Smooth muscle cell (in vitro differentiated cells): ENCODE data around the gene MARS1. TPM values are rescaled to one million over a fixed set of nuclear protein-coding genes. Genes with fewer than 3 reads are reported as not detected.

Experiments
- DNase-seq: peaks from one replicate; lab custom pipeline; 2025; ENCODE audit not compliant: unreplicated experiment; lab: John Stamatoyannopoulos, UW
- H2AFZ ChIP-seq: fragments of 200-600 bp; sonication (generic); 2 replicates; pipeline ENCODE4 v1.6.0; 2016; ENCODE audit warnings: antibody characterized with exemption, low read depth, mild to moderate bottlenecking
- H3F3A ChIP-seq: fragments of 200-600 bp; sonication (generic); 2 replicates; pipeline ENCODE4 v1.6.0; 2017; ENCODE audit warnings: antibody characterized with exemption, low read depth
- H3K27ac ChIP-seq: fragments of 200-600 bp; sonication (generic); 2 replicates; pipeline ENCODE4 v1.5.1; 2016; ENCODE audit warnings: low read depth, mild to moderate bottlenecking
- H3K27me3 ChIP-seq: fragments of 200-600 bp; sonication (generic); 2 replicates; pipeline ENCODE4 v1.6.1; 2016; ENCODE audit warnings: low read depth, mild to moderate bottlenecking
- H3K36me3 ChIP-seq: fragments of 200-600 bp; sonication (generic); 2 replicates; pipeline ENCODE4 v1.5.1; 2016; ENCODE audit warnings: low read depth
- H3K4me1 ChIP-seq: fragments of 200-600 bp; sonication (generic); 2 replicates; pipeline ENCODE4 v1.5.1; 2016; ENCODE audit warnings: low read depth
- H3K4me2 ChIP-seq: fragments of 200-600 bp; sonication (generic); 2 replicates; pipeline ENCODE4 v1.6.0; 2016; ENCODE audit warnings: mild to moderate bottlenecking
- H3K4me3 ChIP-seq: fragments of 200-600 bp; sonication (generic); 2 replicates; pipeline ENCODE4 v1.5.1; 2016; ENCODE audit warnings: mild to moderate bottlenecking
- H3K79me2 ChIP-seq: fragments of 200-600 bp; sonication (generic); 2 replicates; pipeline ENCODE4 v1.6.0; 2016; ENCODE audit warnings: low read depth, mild to moderate bottlenecking
- H3K9ac ChIP-seq: fragments of 200-600 bp; sonication (generic); 2 replicates; pipeline ENCODE4 v1.6.0; 2016; ENCODE audit warnings: low read depth
- H3K9me3 ChIP-seq: fragments of 200-600 bp; sonication (generic); replicated peaks from 2 replicates; pipeline ENCODE4 v1.5.1; 2016; ENCODE audit warnings: low read depth
- H4K20me1 ChIP-seq: fragments of 200-600 bp; sonication (generic); 2 replicates; pipeline ENCODE4 v1.6.0; 2016; ENCODE audit warnings: low read depth
- WGBS: methylation state at CpG from one replicate; pipeline ENCODE4 v1.1.7; 2016; ENCODE audit warnings: low lambda C conversion rate; 5-methylcytosine and 5-hydroxymethylcytosine counted together
- polyA plus RNA-seq: library from polyadenylated mRNA; unstranded; fragments of >200 nt; fragmentation: Nextera tagmentation; extraction: Ambion mirVana; gene quantifications from 2 replicates; pipeline ENCODE4 v1.2.1, GENCODE V29; 2016
- total RNA-seq: library from RNA; depleted of rRNA; stranded (reverse); fragments of >200 nt; gene quantifications from 2 replicates; pipeline ENCODE4 v1.2.3, GENCODE V29; 2014
- TF ChIP-seq, protein P1 (sequence below): fragments of 200-600 bp; sonication (generic); IDR thresholded peaks from 2 replicates; pipeline ENCODE4 v1.5.1; 2017; ENCODE audit warnings: borderline replicate concordance, mild to moderate bottlenecking, antibody characterized with exemption; ENCODE audit not compliant: insufficient read depth, poor library complexity, severe bottlenecking

Gene MARS1
- total and polyA plus RNA-seq, 2 experiments from 2014 or later, result 186 to 192 TPM

DNA sequence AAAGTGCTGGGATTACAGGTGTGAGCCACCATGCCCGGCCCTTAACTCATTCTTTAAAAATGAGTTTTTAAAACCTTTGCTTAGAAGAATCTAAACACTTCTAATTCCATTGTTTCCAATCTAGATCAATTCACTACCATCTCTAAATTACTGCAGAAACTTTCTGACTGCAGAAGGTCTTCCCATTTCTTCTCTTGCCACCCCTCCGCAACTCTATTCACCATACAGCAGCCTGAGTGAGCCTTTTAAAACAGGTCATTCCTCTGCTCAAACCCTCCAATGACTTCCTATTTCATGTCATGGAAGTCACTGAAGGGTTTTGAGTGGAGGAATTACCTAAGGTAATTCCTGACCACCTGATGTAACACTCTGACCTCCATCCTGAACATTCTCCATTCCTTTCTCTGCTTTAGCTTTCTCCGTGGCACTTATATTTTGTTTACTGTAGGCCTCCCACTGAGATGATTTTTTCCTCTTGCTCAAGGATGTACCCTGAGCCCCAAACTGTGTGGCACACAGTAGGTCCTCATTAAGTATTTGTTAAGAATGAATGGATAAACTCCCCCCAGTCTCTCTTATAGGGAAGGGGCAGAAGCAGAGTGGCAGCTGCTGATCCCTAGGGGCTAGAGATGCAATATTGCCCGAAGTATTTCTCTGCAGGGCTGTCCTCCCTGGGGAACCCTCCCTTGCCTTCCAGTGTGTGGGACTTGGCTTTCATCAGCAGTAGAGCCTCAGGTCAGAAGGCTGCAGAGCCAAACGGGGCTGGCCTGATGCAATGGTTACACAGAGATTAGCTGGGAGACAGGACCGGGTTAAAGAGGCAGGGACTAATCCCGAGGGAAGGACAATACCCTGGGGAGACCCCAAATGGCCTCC lies 31.3 kb downstream of the MARS1 start:
- H4K20me1 ChIP-seq, result peaks cover 47% of the 10 kb centered on the region
- H3K9ac ChIP-seq, result peak overlapping the region; percentile 98
- no peaks in the 10 kb centered on the region for H3K9me3 ChIP-seq
- TF ChIP-seq, protein P1, sequence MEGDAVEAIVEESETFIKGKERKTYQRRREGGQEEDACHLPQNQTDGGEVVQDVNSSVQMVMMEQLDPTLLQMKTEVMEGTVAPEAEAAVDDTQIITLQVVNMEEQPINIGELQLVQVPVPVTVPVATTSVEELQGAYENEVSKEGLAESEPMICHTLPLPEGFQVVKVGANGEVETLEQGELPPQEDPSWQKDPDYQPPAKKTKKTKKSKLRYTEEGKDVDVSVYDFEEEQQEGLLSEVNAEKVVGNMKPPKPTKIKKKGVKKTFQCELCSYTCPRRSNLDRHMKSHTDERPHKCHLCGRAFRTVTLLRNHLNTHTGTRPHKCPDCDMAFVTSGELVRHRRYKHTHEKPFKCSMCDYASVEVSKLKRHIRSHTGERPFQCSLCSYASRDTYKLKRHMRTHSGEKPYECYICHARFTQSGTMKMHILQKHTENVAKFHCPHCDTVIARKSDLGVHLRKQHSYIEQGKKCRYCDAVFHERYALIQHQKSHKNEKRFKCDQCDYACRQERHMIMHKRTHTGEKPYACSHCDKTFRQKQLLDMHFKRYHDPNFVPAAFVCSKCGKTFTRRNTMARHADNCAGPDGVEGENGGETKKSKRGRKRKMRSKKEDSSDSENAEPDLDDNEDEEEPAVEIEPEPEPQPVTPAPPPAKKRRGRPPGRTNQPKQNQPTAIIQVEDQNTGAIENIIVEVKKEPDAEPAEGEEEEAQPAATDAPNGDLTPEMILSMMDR, result no peak
- no peak overlapping the region for H2AFZ ChIP-seq
- H3K27me3 ChIP-seq, result no peaks in the 10 kb centered on the region
- H3K79me2 ChIP-seq, result peaks cover 33% of the 10 kb centered on the region
- H3K27ac ChIP-seq, result peak overlapping the region; percentile 98
- H3K4me2 ChIP-seq, result peak overlapping the region; percentile 88
- peak overlapping the region; percentile 89 for H3K4me3 ChIP-seq
- H3K36me3 ChIP-seq, result peaks cover 5% of the 10 kb centered on the region
- H3F3A ChIP-seq, result peaks cover 68% of the 10 kb centered on the region
- DNase-seq, result no peak
- WGBS, result 28% methylated on average over 7 of the region's 7 CpGs
- H3K4me1 ChIP-seq, result peaks cover 33% of the 10 kb centered on the region

- Histone ChIP-seq H3K79me2 (peaks cover 39% of the 10 kb centered on the region), H3K4me3 (peak overlapping the region; percentile 89), H3K27ac (peak overlapping the region; percentile 98), H3K36me3 (peaks cover 5% of the 10 kb centered on the region), H3K9me3 (no peaks in the 10 kb centered on the region), H3K9ac (peak overlapping the region; percentile 98), H3F3A (peaks cover 67% of the 10 kb centered on the region), H3K4me1 (peaks cover 34% of the 10 kb centered on the region), H4K20me1 (peaks cover 50% of the 10 kb centered on the region), H3K27me3 (no peaks in the 10 kb centered on the region), H2AFZ (no peak overlapping the region), H3K4me2 (peak overlapping the region; percentile 88)
- TF ChIP-seq, protein P1, result no peak
- no peak for DNase-seq
- WGBS, result 5% methylated on average over 8 of the region's 8 CpGs
Measured at GRCh38 chr12:57519796-57520052, 31.9 kb downstream of the MARS1 start.

- DNase-seq, result peak; percentile 98
- H3K36me3 ChIP-seq, result peaks cover 5% of the 10 kb centered on the region
- H2AFZ ChIP-seq, result peak within 1 kb of the TSS; percentile 60
- peaks cover 42% of the 10 kb centered on the region for H3K79me2 ChIP-seq
- peak within 1 kb of the TSS; percentile 92 for H3K4me2 ChIP-seq
- no peaks in the 10 kb centered on the region for H3K27me3 ChIP-seq
- peaks cover 34% of the 10 kb centered on the region for H3K4me1 ChIP-seq
- H3K9ac ChIP-seq, result peak within 1 kb of the TSS; percentile 98
- under 1% methylated on average over 32 of the region's 52 CpGs for WGBS
- H3K4me3 ChIP-seq, result peak within 1 kb of the TSS; percentile 97
- H3F3A ChIP-seq, result peaks cover 66% of the 10 kb centered on the region
- peak within 1 kb of the TSS; percentile 98 for H3K27ac ChIP-seq
- H3K9me3 ChIP-seq, result no peaks in the 10 kb centered on the region
- H4K20me1 ChIP-seq, result peaks cover 53% of the 10 kb centered on the region
- TF ChIP-seq, protein P1, result no peak
Measured at GRCh38 chr12:57520053-57520818, 32.4 kb downstream of the MARS1 start, which contains the start of gene DDIT3. Gene DDIT3 (minus strand): TSS chr12:57520514. CDS start chr12:57517406, 3,108 bp downstream.
